CD14-positive monocyte (primary cell): ENCODE measurements around the gene GAS7. TPM values are rescaled to one million over a fixed set of nuclear protein-coding genes. Genes with fewer than 3 reads are reported as not detected.

Experiments used
- DNase-seq, 3 donors: peaks; one replicate each; pipeline ENCODE4 v3.0.0-alpha.2; 2011 to 2022
- H2AFZ ChIP-seq: 2 replicates; pipeline ENCODE4 v1.6.0; 2012; ENCODE audit warnings: mild to moderate bottlenecking, low read depth, low read length, inconsistent platforms; ENCODE audit not compliant: insufficient read depth, poor library complexity, severe bottlenecking
- H3K27ac ChIP-seq, 2 donors: 1 replicate in 1 of 2; 2 replicates in 1 of 2; pipeline ENCODE4 v1.5.1; 2012 to 2013; ENCODE audit warnings: low read length in 2 of 2, control low read depth in 1 of 2, inconsistent platforms in 1 of 2, low read depth in 1 of 2, mild to moderate bottlenecking in 1 of 2
- H3K27me3 ChIP-seq, 2 donors: one replicate each; pipeline versions ENCODE4 v1.6.0 to v1.6.1; 2011 to 2013; ENCODE audit warnings: low read length in 2 of 2; ENCODE audit not compliant: control insufficient read depth in 2 of 2, insufficient read depth in 2 of 2
- H3K36me3 ChIP-seq, 2 donors: replicated peaks in 1 of 2; 1 replicate in 1 of 2; 2 replicates in 1 of 2; pipeline versions ENCODE4 v1.5.1 to v1.6.1; 2012 to 2013; ENCODE audit warnings: low read length in 2 of 2, control low read depth in 1 of 2, inconsistent platforms in 1 of 2, mild to moderate bottlenecking in 1 of 2; ENCODE audit not compliant: insufficient read depth in 2 of 2, control insufficient read depth in 1 of 2
- H3K4me1 ChIP-seq, 2 donors: 1 replicate in 1 of 2; 2 replicates in 1 of 2; pipeline versions ENCODE4 v1.5.1 to v1.6.1; 2012 to 2013; ENCODE audit warnings: low read length in 2 of 2, control low read depth in 1 of 2, inconsistent platforms in 1 of 2, mild to moderate bottlenecking in 1 of 2, moderate library complexity in 1 of 2; ENCODE audit not compliant: insufficient read depth in 2 of 2, control insufficient read depth in 1 of 2
- H3K4me2 ChIP-seq: replicated peaks from 2 replicates; pipeline ENCODE3; 2012; ENCODE audit warnings: low read length, moderate library complexity, mild to moderate bottlenecking; ENCODE audit not compliant: poor library complexity, severe bottlenecking; ENCODE audit errors: extremely low read depth
- H3K4me3 ChIP-seq, 3 experiments: fragments of 200-600 bp in 1 of 3; sonication (generic) in 1 of 3; replicated peaks in 1 of 3; 1 replicate in 2 of 3; 2 replicates in 1 of 3; pipeline ENCODE4 v1.5.1; 2011 to 2013; ENCODE audit warnings: low read length in 3 of 3, mild to moderate bottlenecking in 3 of 3, control low read depth in 2 of 3, low read depth in 2 of 3, inconsistent platforms in 1 of 3, moderate library complexity in 1 of 3
- H3K79me2 ChIP-seq: 2 replicates; pipeline ENCODE4 v1.6.0; 2012; ENCODE audit warnings: mild to moderate bottlenecking, control low read depth, inconsistent platforms, low read length, moderate library complexity; ENCODE audit not compliant: insufficient read depth
- H3K9ac ChIP-seq: 2 replicates; pipeline ENCODE4 v1.6.0; 2017; ENCODE audit warnings: low read length, mild to moderate bottlenecking; ENCODE audit not compliant: insufficient read depth, poor library complexity, severe bottlenecking
- H3K9me3 ChIP-seq, 2 donors: replicated peaks in 1 of 2; 1 replicate in 1 of 2; 2 replicates in 1 of 2; pipeline versions ENCODE4 v1.5.1 to v1.6.1; 2012 to 2013; ENCODE audit warnings: low read length in 2 of 2, control low read depth in 1 of 2; ENCODE audit not compliant: control insufficient read depth in 1 of 2, insufficient read depth in 1 of 2
- H4K20me1 ChIP-seq: 2 replicates; pipeline ENCODE4 v1.6.0; 2012; ENCODE audit warnings: mild to moderate bottlenecking, low read length, control low read depth, moderate library complexity; ENCODE audit not compliant: insufficient read depth
- H3K27ac Mint-ChIP-seq, 7 donors: one replicate each; pipeline ENCODE4 v1.8.0; 2020; ENCODE audit warnings: mild to moderate bottlenecking in 7 of 7, mixed read lengths in 7 of 7, moderate library complexity in 6 of 7, inconsistent platforms in 2 of 7
- H3K27me3 Mint-ChIP-seq, 3 donors: one replicate each; pipeline ENCODE4 v1.8.0; 2021 to 2022; ENCODE audit warnings: low read depth in 3 of 3, mild to moderate bottlenecking in 3 of 3, mixed read lengths in 3 of 3, moderate library complexity in 3 of 3, inconsistent platforms in 1 of 3
- H3K36me3 Mint-ChIP-seq, 2 donors: one replicate each; pipeline ENCODE4 v1.8.0; 2020; ENCODE audit warnings: mixed read lengths in 2 of 2, inconsistent platforms in 1 of 2, mild to moderate bottlenecking in 1 of 2
- H3K4me1 Mint-ChIP-seq: one replicate; pipeline ENCODE4 v1.8.0; 2020; ENCODE audit warnings: mild to moderate bottlenecking, mixed read lengths
- H3K4me3 Mint-ChIP-seq, 2 donors: one replicate each; pipeline ENCODE4 v1.8.0; 2020; ENCODE audit warnings: mild to moderate bottlenecking in 2 of 2, mixed read lengths in 2 of 2, moderate library complexity in 1 of 2
- H3K9me3 Mint-ChIP-seq, 7 donors: one replicate each; pipeline ENCODE4 v1.8.0; 2020 to 2022; ENCODE audit warnings: mixed read lengths in 7 of 7, mild to moderate bottlenecking in 6 of 7, moderate library complexity in 6 of 7, inconsistent platforms in 2 of 7
- CTCF ChIP-seq: fragments of 200-600 bp; IDR thresholded peaks from one replicate; pipeline ENCODE4 v1.8.0; 2022; ENCODE audit warnings: antibody characterized with exemption, mild to moderate bottlenecking
- WGBS: methylation state at CpG from one replicate; pipeline ENCODE4 v1.1.5; 2013; ENCODE audit warnings: missing lambda C conversion rate; ENCODE audit not compliant: insufficient coverage; 5-methylcytosine and 5-hydroxymethylcytosine counted together
- intact Hi-C, 2 donors: fragments of 100-400 bp; cut with micrococcal nuclease; formaldehyde crosslinking; loops; one replicate each; pipeline versions ENCODE4 v1.15.0 to v1.15.1; 2023
- polyA plus RNA-seq, 3 donors: library from polyadenylated mRNA; depleted of rRNA in 1 of 3; unstranded in 2 of 3; stranded (reverse) in 1 of 3; fragments of 300-500 nt in 2 of 3; fragments of >200 nt in 1 of 3; fragmentation: Illumina TruSeq in 2 of 3; gene quantifications; 1 replicate in 2 of 3; 2 replicates in 1 of 3; pipeline ENCODE4 v1.2.3, GENCODE V29; 2012 to 2021

GAS7 gene
- polyA plus RNA-seq, 3 donors, result 53.1 to 91.9 (median 66.6) TPM

GRCh38 chr17:9959377-9959981, 238.9 kb downstream of the GAS7 start:
- DNase-seq, result peak in 2 of 3 donors; percentile 23 to 50

More at GRCh38 chr17:9959377-9959981, 238.9 kb downstream of the GAS7 start:
- Mint-ChIP-seq H3K36me3 (peaks cover 60 to 83% of the 10 kb centered on the region in 2 donors), H3K4me3 (peak overlapping the region; percentile 24 to 48), H3K9me3 (no peaks in the 10 kb centered on the region), H3K27ac (peak overlapping the region; percentile 65 to 91 (median 83)), H3K27me3 (peaks cover 0 to 2% (median 0%) of the 10 kb centered on the region in 3 donors), H3K4me1 (peaks cover 16% of the 10 kb centered on the region)
- Histone ChIP-seq H3K27ac (peak overlapping the region; percentile 51 to 71), H3K4me3 (no peak overlapping the region), H3K4me2 (peak overlapping the region; percentile 2), H3K27me3 (no peaks in the 10 kb centered on the region), H3K36me3 (peaks cover 48 to 75% of the 10 kb centered on the region in 2 donors), H3K9ac (no peak overlapping the region), H3K9me3 (no peaks in the 10 kb centered on the region), H2AFZ (no peak overlapping the region), H4K20me1 (peaks cover 100% of the 10 kb centered on the region), H3K79me2 (peaks cover 87% of the 10 kb centered on the region), H3K4me1 (peaks cover 12 to 14% of the 10 kb centered on the region in 2 donors)
- intact Hi-C loops, result no loop called here
- WGBS, result 26% methylated on average over 17 of the region's 22 CpGs
- TF ChIP-seq CTCF, result peak; percentile 28
